H1 (cell line): Measurements from ENCODE around the gene INIP. TPM values are rescaled to one million over a fixed set of nuclear protein-coding genes. Genes with fewer than 3 reads are reported as not detected.

Experiments used
- CTCF ChIA-PET: fragments of 300-600 bp; sonication (Branson Sonifier 250); formaldehyde crosslinking; loops from one replicate; lab custom pipeline; 2021; ENCODE audit not compliant: partially characterized antibody; lab: Charles Lee
- POLR2A ChIA-PET: fragments of 300-600 bp; sonication (Branson Sonifier 250); formaldehyde crosslinking; loops from one replicate; lab custom pipeline; 2021; ENCODE audit warnings: inconsistent platforms; ENCODE audit not compliant: partially characterized antibody; lab: Charles Lee
- DNase-seq, 2 experiments: peaks; one replicate each; pipeline versions ENCODE4 v3.0.0 to v3.0.0-alpha.2; 2010 to 2022; ENCODE audit warnings: low spot score in 2 of 2, low read depth in 1 of 2, mixed read lengths in 1 of 2
- FAIRE-seq: peaks from 2 replicates; lab custom pipeline; 2011; peaks lifted over from hg19 to GRCh38; lab: Jason Lieb, UNC
- H2AFZ ChIP-seq: 2 replicates; pipeline ENCODE4 v1.8.1; 2012; ENCODE audit warnings: low read length, inconsistent platforms
- H2AK5ac ChIP-seq: 2 replicates; pipeline ENCODE4 v1.6.1; 2013; ENCODE audit warnings: low read depth, low read length
- H2BK120ac ChIP-seq: replicated peaks from 2 replicates; pipeline ENCODE3; 2013; ENCODE audit warnings: low read depth, low read length, inconsistent platforms
- H2BK12ac ChIP-seq: 2 replicates; pipeline ENCODE4 v1.6.1; 2013; ENCODE audit warnings: low read depth, low read length
- H2BK15ac ChIP-seq: 2 replicates; pipeline ENCODE4 v1.6.1; 2013; ENCODE audit warnings: low read length
- H2BK20ac ChIP-seq: 2 replicates; pipeline ENCODE4 v1.6.1; 2013; ENCODE audit warnings: low read length
- H2BK5ac ChIP-seq: 2 replicates; pipeline ENCODE4 v1.6.1; 2013; ENCODE audit warnings: low read depth, low read length
- H3K14ac ChIP-seq: 2 replicates; pipeline ENCODE4 v1.6.1; 2013; ENCODE audit warnings: inconsistent platforms; ENCODE audit not compliant: insufficient read length
- H3K18ac ChIP-seq: 2 replicates; pipeline ENCODE4 v1.6.1; 2013; ENCODE audit warnings: low read length; ENCODE audit errors: extremely low read depth
- H3K23ac ChIP-seq: 2 replicates; pipeline ENCODE4 v1.6.1; 2013; ENCODE audit warnings: inconsistent platforms; ENCODE audit not compliant: insufficient read length
- H3K23me2 ChIP-seq: 2 replicates; pipeline ENCODE4 v1.6.1; 2013; ENCODE audit warnings: low read depth, low read length
- H3K27ac ChIP-seq: 2 replicates; pipeline ENCODE4 v1.6.1; 2011; ENCODE audit warnings: low read depth, low read length, inconsistent platforms
- H3K27me3 ChIP-seq, 4 experiments: replicated peaks in 1 of 4; 1 replicate in 1 of 4; 2 replicates in 3 of 4; pipeline versions ENCODE4 v1.6.1 to v1.8.1; 2011 to 2013; ENCODE audit warnings: low read length in 3 of 4, mild to moderate bottlenecking in 3 of 4, inconsistent platforms in 2 of 4, mixed read lengths in 2 of 4, moderate library complexity in 1 of 4; ENCODE audit not compliant: control insufficient read depth in 3 of 4, insufficient read depth in 3 of 4; ENCODE audit errors: extremely low read depth in 1 of 4
- H3K36me3 ChIP-seq, 4 experiments: 2 replicates each; pipeline versions ENCODE4 v1.6.1 to v1.8.1; 2011 to 2013; ENCODE audit warnings: mild to moderate bottlenecking in 4 of 4, low read length in 3 of 4, moderate library complexity in 2 of 4, control low read depth in 1 of 4, inconsistent platforms in 1 of 4; ENCODE audit not compliant: insufficient read depth in 4 of 4, control insufficient read depth in 2 of 4
- H3K4ac ChIP-seq: replicated peaks from 2 replicates; pipeline ENCODE3; 2013; ENCODE audit warnings: low read length, low read depth, mixed read lengths, inconsistent platforms; ENCODE audit not compliant: insufficient read length
- H3K4me1 ChIP-seq, 4 experiments: replicated peaks in 1 of 4; 1 replicate in 1 of 4; 2 replicates in 3 of 4; pipeline versions ENCODE4 v1.6.1 to v1.8.1; 2011 to 2013; ENCODE audit warnings: low read length in 3 of 4, inconsistent platforms in 2 of 4, mixed read lengths in 1 of 4; ENCODE audit not compliant: insufficient read depth in 4 of 4, control insufficient read depth in 3 of 4
- H3K4me2 ChIP-seq, 2 experiments: 2 replicates each; pipeline versions ENCODE4 v1.6.1 to v1.8.1; 2011 to 2013; ENCODE audit warnings: low read depth in 2 of 2, low read length in 2 of 2, control low read depth in 1 of 2, inconsistent platforms in 1 of 2, mild to moderate bottlenecking in 1 of 2; ENCODE audit not compliant: insufficient read depth in 1 of 2
- H3K4me3 ChIP-seq, 4 experiments: fragments of 200-600, 300-600 bp in 1 of 4; sonication (generic), shearing (Covaris generic), sonication (Bioruptor Twin) in 1 of 4; 2 replicates each; pipeline versions ENCODE4 v1.5.1 to v1.8.1; 2011 to 2016; ENCODE audit warnings: low read length in 4 of 4, low read depth in 3 of 4, control low read depth in 2 of 4, inconsistent platforms in 2 of 4, mild to moderate bottlenecking in 2 of 4, mixed read lengths in 1 of 4, moderate library complexity in 1 of 4; ENCODE audit not compliant: insufficient read depth in 2 of 4; ENCODE audit errors: extremely low read depth in 1 of 4
- H3K56ac ChIP-seq: replicated peaks from 2 replicates; pipeline ENCODE3; 2013; ENCODE audit warnings: low read depth, mild to moderate bottlenecking, mixed read lengths, low read length, inconsistent platforms; ENCODE audit not compliant: insufficient read length
- H3K79me1 ChIP-seq: 2 replicates; pipeline ENCODE4 v1.6.1; 2013; ENCODE audit warnings: low read depth, low read length, control low read depth
- H3K79me2 ChIP-seq, 2 experiments: 2 replicates each; pipeline versions ENCODE4 v1.6.1 to v1.8.1; 2012 to 2013; ENCODE audit warnings: low read length in 2 of 2, mild to moderate bottlenecking in 2 of 2, inconsistent platforms in 1 of 2; ENCODE audit not compliant: insufficient read depth in 2 of 2, control insufficient read depth in 1 of 2
- H3K9ac ChIP-seq, 4 experiments: replicated peaks in 1 of 4; 1 replicate in 1 of 4; 2 replicates in 3 of 4; pipeline versions ENCODE4 v1.6.1 to v1.8.1; 2011 to 2013; ENCODE audit warnings: low read depth in 3 of 4, low read length in 3 of 4, control low read depth in 2 of 4, mild to moderate bottlenecking in 2 of 4, moderate library complexity in 2 of 4, inconsistent platforms in 1 of 4; ENCODE audit errors: extremely low read depth in 1 of 4
- H3K9me3 ChIP-seq, 2 experiments: 2 replicates each; pipeline versions ENCODE4 v1.6.1 to v1.8.1; 2012 to 2013; ENCODE audit warnings: mild to moderate bottlenecking in 2 of 2, moderate library complexity in 2 of 2, control low read depth in 1 of 2, inconsistent platforms in 1 of 2, low read depth in 1 of 2, low read length in 1 of 2, mixed read lengths in 1 of 2; ENCODE audit not compliant: insufficient read depth in 2 of 2
- H4K20me1 ChIP-seq, 2 experiments: replicated peaks in 1 of 2; 2 replicates each; pipeline versions ENCODE3 to v1.8.1; 2011 to 2013; ENCODE audit warnings: inconsistent platforms in 2 of 2, low read length in 2 of 2, mild to moderate bottlenecking in 1 of 2; ENCODE audit not compliant: insufficient read depth in 2 of 2, control insufficient read depth in 1 of 2
- H4K5ac ChIP-seq: 2 replicates; pipeline ENCODE4 v1.6.1; 2013; ENCODE audit warnings: low read length, low read depth, mixed read lengths, inconsistent platforms; ENCODE audit not compliant: insufficient read length
- H4K8ac ChIP-seq: 2 replicates; pipeline ENCODE4 v1.8.0; 2013; ENCODE audit warnings: mild to moderate bottlenecking, moderate library complexity, low read length, inconsistent platforms; ENCODE audit not compliant: insufficient read depth; ENCODE audit errors: extremely low read depth
- H4K91ac ChIP-seq: replicated peaks from 2 replicates; pipeline ENCODE3; 2013; ENCODE audit warnings: low read length, mixed read lengths, inconsistent platforms; ENCODE audit not compliant: insufficient read length
- BCL11A ChIP-seq, 2 experiments: IDR thresholded peaks; one replicate each; pipeline ENCODE4 v1.6.1; 2011; ENCODE audit warnings: low read depth in 2 of 2, low read length in 2 of 2, mild to moderate bottlenecking in 2 of 2
- CHD2 ChIP-seq: IDR thresholded peaks from 2 replicates; pipeline ENCODE4 v1.6.1; 2012; ENCODE audit warnings: low read length, improper control_type of control experiment
- EZH2 ChIP-seq: fragments of 200-600 bp; sonication (generic); IDR thresholded peaks from 2 replicates; pipeline ENCODE4 v1.7.1; 2012; ENCODE audit warnings: low read depth, mild to moderate bottlenecking, moderate library complexity, low read length, inconsistent platforms; ENCODE audit not compliant: severe bottlenecking
- KDM4A ChIP-seq: IDR thresholded peaks from one replicate; pipeline ENCODE4 v1.7.1; 2012; ENCODE audit warnings: low read depth, mild to moderate bottlenecking, moderate library complexity, low read length, inconsistent platforms; ENCODE audit not compliant: severe bottlenecking
- NANOG ChIP-seq: IDR thresholded peaks from 2 replicates; pipeline ENCODE4 v1.6.1; 2011; ENCODE audit warnings: low read length, low read depth, mild to moderate bottlenecking, inconsistent platforms; ENCODE audit not compliant: insufficient read depth, poor library complexity, severe bottlenecking
- POU5F1 ChIP-seq: IDR thresholded peaks from 2 replicates; pipeline ENCODE4 v1.6.1; 2011; ENCODE audit warnings: low read depth, mild to moderate bottlenecking, low read length, moderate library complexity
- SAP30 ChIP-seq: fragments of 300-600 bp; sonication (generic); IDR thresholded peaks from 2 replicates; pipeline ENCODE4 v1.7.1; 2012; ENCODE audit warnings: low read length, moderate library complexity, mild to moderate bottlenecking, inconsistent platforms; ENCODE audit not compliant: insufficient read depth, insufficient replicate concordance
- TCF12 ChIP-seq: IDR thresholded peaks from 2 replicates; pipeline ENCODE4 v1.6.1; 2011; ENCODE audit warnings: low read depth, mild to moderate bottlenecking, low read length
- TEAD4 ChIP-seq: IDR thresholded peaks from 2 replicates; pipeline ENCODE4 v1.6.1; 2012; ENCODE audit warnings: low read depth, low read length, inconsistent platforms, mixed read lengths
- WGBS, 2 experiments: shearing (Covaris generic) in 1 of 2; methylation state at CpG; one replicate each; pipeline versions ENCODE4 v1.1.6 to v1.1.7; 2013 to 2015; ENCODE audit warnings: low lambda C conversion rate in 2 of 2, mixed read lengths in 2 of 2, inconsistent platforms in 1 of 2, low coverage in 1 of 2, missing lambda C conversion rate in 1 of 2; ENCODE audit not compliant: insufficient replicate concordance in 2 of 2, insufficient coverage in 1 of 2, insufficient read length in 1 of 2; ENCODE audit errors: extremely low coverage in 1 of 2, missing lambda C conversion rate in 1 of 2; 5-methylcytosine and 5-hydroxymethylcytosine counted together
- polyA plus RNA-seq, 7 experiments: library from polyadenylated mRNA; depleted of rRNA in 3 of 7; stranded (reverse) in 5 of 7; unstranded in 2 of 7; fragments of >200 nt in 5 of 7; fragments of 200-250 nt in 2 of 7; gene quantifications; 1 replicate in 5 of 7; 2 replicates in 1 of 7; 4 replicates in 1 of 7; pipeline versions ENCODE4 v1.2.1 to v1.2.3, GENCODE V29; 2011 to 2013; ENCODE audit warnings: missing spikeins in 2 of 7, mixed read lengths in 2 of 7
- total RNA-seq: library from RNA; stranded (reverse); fragmentation: NEBNext Ultra II Directional; extraction: Animal tissue kit (Norgen Biotek cat#: 25700); gene quantifications from 2 replicates; pipeline ENCODE4 v1.2.1, GENCODE V29; 2021
- TF ChIP-seq, protein P1 (sequence below): IDR thresholded peaks from 2 replicates; pipeline ENCODE4 v1.6.1; 2011; ENCODE audit warnings: low read length, improper control_type of control experiment

The INIP gene
- total and polyA plus RNA-seq, 2 of the 8 experiments (the other 6 are each of a cell fraction or from before 2014, with no cell fraction given), result 10.7 to 18.3 TPM

DNA sequence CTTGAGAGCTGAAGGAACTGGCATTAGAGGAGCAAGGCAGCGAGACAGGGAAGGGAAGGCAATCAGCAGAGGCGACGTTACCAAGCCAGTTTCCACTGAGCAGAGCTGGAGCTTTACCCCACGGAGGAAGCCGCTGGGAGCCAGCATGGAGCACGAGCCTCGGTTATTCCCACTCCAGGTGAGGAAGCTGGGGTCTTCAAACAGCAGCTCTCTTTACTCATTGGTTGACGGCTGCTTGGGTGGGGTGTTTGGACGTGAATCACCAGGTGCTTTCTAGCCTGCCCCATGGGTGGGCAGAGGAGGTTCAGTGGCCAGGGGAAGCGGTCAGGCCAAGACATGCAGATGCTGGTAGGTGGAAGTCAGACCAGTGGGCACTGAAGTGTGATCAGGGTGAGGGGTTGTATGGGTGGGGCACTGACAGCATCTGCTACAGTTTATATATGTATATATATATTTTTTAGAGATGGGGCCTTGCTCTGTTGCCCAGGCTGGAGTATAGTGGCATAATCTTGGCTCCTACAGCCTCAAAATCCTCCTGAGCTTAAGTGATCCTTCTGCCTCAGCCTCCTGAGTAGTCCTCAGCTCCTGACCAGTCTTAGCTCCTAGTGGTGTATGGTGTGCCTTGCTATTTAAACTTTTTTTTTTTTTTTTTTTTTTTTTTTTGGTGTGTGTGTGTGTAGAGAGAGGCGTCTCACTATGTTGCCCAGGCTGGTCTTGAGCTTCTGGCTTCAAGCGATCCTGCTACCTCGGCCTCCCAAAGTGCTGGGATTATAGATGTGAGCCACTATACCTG lies 45.0 kb upstream of the INIP start:
- ChIA-PET CTCF (interaction anchor here (0.6 to 2.4 kb wide), 7 partner anchors 10 to 676 kb away, joined by 3 to 10 read pairs (median 3); no protein-coding TSS in a partner anchor), POLR2A (interaction anchor here (0.9 to 1.5 kb wide), 3 partner anchors 10 to 20 kb away, joined by 3 to 5 read pairs (median 4); no protein-coding TSS in a partner anchor)
- H4K20me1 ChIP-seq, result no peaks in the 10 kb centered on the region
- DNase-seq, result no peak
- no peak overlapping the region for H3K56ac ChIP-seq
- no peak overlapping the region for H2BK20ac ChIP-seq
- no peak overlapping the region for H2BK120ac ChIP-seq
- H3K4me2 ChIP-seq, result no peak overlapping the region
- no peak overlapping the region for H4K91ac ChIP-seq
- no peak overlapping the region for H2AFZ ChIP-seq
- WGBS, 2 experiments, result 84% methylated on average over 13 of the region's 13 CpGs; no CpG with 5 or more reads in 1 of the 2 experiments
- no peaks in the 10 kb centered on the region; the same call in 1 of the 2 replicates for H3K79me1 ChIP-seq
- peaks cover 0 to 7% of the 10 kb centered on the region in 2 experiments; a peak in 1 of 4 replicates for H3K9me3 ChIP-seq
- no peak overlapping the region for H4K5ac ChIP-seq
- H2BK15ac ChIP-seq, result no peak overlapping the region; the same call in 1 of the 2 replicates
- no peaks in the 10 kb centered on the region; a peak in 1 of 4 replicates for H3K79me2 ChIP-seq
- H3K23me2 ChIP-seq, result no peaks in the 10 kb centered on the region
- H3K36me3 ChIP-seq, result no peaks in the 10 kb centered on the region
- H3K27me3 ChIP-seq, result no peaks in the 10 kb centered on the region
- no peak overlapping the region for H3K9ac ChIP-seq
- peak overlapping the region; percentile 81 for H4K8ac ChIP-seq
- no peak overlapping the region for H2BK12ac ChIP-seq
- H2BK5ac ChIP-seq, result peak overlapping the region; percentile 46; the same call in 1 of the 2 replicates
- no peak overlapping the region for H3K14ac ChIP-seq
- no peak for FAIRE-seq
- H3K27ac ChIP-seq, result no peak overlapping the region
- H3K4me1 ChIP-seq, result peaks cover 0 to 4% (median 2%) of the 10 kb centered on the region in 4 experiments; a peak in 3 of 7 replicates
- H3K18ac ChIP-seq, result no peak overlapping the region
- no peak overlapping the region for H3K23ac ChIP-seq
- H3K4me3 ChIP-seq, result no peak overlapping the region
- H2AK5ac ChIP-seq, result no peak overlapping the region
- H3K4ac ChIP-seq, result no peak overlapping the region
- TF ChIP-seq NANOG (no peak), TCF12 (no peak), KDM4A (no peak), EZH2 (no peak), SAP30 (no peak), TEAD4 (no peak), BCL11A (IDR thresholded peaks at IDR 0.05; ENCODE audit: low read depth in 2 of 2, low read length in 2 of 2) (no peak), CHD2 (no peak), POU5F1 (no peak)
- TF ChIP-seq, protein P1, sequence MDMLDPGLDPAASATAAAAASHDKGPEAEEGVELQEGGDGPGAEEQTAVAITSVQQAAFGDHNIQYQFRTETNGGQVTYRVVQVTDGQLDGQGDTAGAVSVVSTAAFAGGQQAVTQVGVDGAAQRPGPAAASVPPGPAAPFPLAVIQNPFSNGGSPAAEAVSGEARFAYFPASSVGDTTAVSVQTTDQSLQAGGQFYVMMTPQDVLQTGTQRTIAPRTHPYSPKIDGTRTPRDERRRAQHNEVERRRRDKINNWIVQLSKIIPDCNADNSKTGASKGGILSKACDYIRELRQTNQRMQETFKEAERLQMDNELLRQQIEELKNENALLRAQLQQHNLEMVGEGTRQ, result no peak
